ENCODE results near the gene HK2.
"Not testable (repeated sequence)": the region's sequence is repeated elsewhere in the genome, so short reads cannot be mapped to it uniquely, and the experiment has no call there.

The HK2 gene

DNA sequence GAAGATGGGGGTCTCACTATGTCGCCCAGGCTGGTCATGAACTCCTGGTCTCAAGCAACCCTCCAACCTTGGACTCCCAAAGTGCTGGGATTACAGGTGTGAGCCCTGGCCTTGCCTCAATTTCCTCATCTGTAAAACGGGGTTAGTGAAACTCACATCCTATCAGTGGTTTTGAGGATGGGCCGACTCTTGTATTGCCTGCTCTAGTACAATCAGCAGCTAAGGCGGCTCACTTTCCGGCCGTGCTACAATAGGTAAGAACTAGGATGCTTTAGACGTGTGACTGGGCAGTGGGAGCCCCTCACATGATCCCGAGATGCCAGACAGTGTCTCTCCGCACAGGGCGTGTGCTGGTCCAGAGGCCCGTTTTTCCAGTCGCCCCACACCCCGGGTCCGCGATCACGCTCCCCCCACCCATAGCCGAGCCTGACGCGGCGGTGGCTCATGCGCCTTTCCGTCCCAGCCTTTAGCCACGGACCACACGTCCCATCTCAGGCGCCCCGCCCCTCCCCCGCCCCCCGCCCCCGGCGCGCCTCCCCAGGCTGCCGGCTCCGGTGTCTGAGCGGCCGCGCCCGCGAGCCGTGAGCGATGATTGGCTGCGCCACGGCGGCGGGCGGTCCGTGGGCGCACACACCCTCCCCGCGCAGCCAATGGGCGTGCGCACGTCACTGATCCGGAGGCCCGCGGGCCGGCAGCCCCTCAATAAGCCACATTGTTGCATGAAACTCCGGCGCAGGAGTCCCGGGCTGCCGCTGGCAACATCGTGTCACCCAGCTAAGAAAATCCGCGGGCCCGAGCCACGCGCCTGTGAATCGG is at the start of gene HK2:
Gene HK2 (plus strand): TSS at position 710 of the 816 bp plus-strand sequence. CDS start 454 bp downstream, outside the sequence.
- DNase-seq = peak; percentile 88

DNA sequence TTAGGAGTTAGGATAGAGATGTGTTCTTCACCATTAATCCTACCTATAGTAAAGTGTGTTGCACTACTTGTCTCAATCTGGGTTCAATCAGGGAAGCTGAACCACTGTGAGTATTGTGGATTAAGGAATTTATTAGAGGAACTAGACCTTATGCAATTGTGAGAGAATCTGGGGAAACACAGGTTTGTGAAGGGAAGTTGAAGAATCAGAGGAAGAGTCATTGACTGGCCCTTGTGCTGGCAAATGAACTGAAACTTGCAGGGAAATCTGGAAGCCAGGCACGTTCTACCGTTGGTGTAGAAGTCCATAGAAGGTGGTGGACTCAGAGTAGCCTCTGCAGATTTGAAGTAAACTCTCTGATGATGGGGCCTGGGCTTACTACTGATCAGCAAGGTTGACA is 44.7 kb upstream of the HK2 start:
- no peak for DNase-seq

DNA sequence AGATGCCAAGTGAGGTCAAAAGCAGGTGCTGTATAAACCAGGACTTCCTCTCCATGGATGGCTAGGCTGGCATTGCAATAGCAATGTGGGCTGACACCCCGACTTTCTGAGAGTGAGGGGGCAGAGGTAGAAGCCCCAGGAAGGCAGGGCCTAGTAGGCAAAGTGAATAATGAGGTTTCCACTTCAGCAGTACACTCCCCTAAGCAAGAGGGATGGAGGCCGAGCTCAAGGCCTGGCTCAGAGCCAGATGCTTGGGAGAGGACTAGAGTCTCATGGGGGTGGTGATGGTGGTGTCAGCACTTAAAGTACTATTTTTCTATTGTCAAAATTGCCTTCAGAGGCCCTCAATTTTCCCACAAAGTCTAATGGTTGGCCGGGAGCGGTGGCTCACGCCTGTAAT is 41.6 kb upstream of the HK2 start:
- DNase-seq = no peak

DNA sequence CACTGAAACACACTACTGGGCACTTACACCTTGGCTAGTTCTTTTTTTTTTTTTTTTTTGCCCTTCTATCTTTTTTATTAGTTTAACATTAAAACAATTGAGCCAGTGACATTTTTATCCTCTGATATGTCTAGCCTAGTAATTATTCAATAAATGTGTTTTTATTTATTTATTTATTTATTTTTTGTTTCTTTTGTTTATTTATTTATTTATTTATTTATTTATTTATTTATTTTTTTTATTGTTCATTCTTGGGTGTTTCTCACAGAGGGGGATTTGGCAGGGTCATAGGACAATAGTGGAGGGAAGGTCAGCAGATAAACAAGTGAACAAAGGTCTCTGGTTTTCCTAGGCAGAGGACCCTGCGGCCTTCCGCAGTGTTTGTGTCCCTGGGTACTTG is 39.0 kb upstream of the HK2 start:
- DNase-seq = not testable (repeated sequence)

DNA sequence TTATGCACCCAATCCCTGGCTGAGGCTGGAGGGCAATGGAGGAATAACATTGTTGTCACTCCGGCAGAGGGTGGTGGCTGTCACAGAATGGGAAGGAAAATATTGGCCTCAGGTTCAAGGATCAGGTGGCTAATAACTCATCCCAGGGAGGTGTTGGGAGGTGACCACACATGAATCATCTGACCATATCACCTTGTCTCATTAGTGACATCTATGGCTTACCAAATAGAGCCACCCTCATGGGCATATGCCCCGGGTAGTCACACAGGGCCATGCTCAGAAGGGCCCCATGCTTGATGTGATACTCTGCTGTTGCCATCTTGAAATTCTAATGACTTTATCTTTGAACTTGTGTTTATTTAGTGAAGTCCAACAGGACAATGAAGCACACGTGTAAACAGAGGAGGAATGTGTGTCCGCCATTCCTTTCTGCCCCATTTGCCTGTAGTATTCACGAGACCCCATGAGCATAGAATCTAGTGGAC is 27.5 kb upstream of the HK2 start:
- no peak for DNase-seq

DNA sequence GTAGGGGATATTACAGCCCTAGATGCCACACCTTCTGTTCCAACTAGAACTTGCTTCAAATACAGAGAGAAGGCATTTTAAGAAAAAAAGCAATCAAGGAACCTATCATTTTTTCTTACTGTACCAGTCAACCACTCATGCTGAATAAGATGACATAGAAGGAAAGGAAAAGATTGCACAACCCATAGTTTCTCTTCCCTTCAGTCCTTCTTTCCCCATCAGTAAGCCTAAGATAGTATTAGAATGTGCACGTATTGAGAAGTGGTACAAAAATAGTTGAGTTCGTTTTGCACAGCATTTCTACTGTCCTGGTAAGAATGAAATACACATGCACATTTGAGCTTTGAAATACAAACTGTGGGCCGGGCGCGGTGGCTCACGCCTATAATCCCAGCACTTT is 27.0 kb upstream of the HK2 start:
- DNase-seq = no peak

DNA sequence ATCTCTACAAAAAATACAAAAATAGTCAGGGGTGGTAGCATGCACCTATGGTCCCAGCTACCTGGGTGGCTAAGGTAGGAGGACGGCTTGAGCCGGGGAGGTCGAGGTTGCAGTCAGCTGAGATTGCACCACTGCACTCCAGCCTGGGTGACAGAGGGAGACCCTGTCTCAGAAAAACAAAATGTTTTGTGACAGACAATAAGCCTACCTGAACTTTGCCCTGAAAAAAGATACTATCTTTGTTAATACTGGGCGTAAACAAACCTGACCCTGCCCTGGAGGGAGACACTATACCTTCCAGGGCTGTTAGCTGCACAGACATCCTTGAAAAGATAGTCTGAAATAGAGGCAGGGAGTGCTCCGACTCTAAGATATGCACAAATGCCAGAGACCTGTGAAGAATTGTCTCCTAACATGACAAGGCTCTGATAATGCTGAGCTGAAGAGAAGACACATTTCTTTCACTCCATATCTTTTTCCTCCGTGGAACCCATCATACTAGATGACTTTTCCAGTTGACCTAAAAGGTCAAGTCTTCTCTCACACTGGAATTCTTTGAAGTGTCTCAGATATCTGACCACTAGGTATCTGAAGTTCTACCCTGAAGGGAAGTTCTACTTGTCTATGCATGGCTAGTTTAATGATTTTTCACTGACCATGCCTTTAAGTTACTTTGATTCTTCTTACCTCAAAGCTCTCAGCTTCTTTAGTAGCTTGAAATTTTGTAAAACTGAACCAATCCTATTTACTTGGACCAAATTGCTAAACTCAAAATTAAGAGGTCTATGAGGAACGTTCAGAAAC is 20.9 kb upstream of the HK2 start:
- no peak for DNase-seq

DNA sequence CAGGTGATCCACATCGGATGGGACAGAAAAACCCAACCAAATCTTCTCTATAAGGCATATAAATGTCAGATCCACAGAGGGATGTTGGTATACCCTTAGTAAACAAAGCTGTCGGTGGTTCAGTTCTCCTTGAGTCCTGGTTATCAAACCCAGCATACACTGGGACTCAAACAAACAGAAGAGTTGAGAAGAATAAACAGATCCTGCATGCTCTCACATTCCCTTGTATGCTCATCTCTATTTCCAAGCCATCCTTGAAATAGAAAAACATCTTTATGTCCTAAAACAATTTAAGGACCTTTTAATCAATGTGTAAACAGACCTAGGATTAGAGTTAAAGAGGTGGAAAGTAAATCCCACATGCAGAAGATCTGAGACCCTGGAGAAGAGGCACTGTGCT is 19.8 kb upstream of the HK2 start:
- no peak for DNase-seq

DNA sequence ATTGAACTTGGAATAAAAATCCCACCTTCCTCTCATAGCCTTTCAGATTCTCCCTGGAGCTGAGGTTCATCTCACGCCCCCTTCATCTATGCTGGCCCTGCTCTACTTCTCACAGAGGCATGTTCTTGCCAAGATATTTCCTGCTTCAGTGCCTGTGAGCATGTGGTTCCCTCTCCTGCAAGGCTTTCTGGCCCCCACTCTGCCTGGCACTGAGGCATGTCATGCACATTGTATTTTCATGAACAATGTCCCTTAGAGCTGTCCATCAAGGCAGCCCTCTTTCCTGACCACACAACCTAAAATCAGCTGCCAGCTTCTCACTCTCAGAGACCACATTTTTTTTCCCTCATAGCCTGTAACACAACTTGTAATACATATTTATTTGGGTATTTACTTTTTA is 18.0 kb upstream of the HK2 start:
- no peak for DNase-seq

DNA sequence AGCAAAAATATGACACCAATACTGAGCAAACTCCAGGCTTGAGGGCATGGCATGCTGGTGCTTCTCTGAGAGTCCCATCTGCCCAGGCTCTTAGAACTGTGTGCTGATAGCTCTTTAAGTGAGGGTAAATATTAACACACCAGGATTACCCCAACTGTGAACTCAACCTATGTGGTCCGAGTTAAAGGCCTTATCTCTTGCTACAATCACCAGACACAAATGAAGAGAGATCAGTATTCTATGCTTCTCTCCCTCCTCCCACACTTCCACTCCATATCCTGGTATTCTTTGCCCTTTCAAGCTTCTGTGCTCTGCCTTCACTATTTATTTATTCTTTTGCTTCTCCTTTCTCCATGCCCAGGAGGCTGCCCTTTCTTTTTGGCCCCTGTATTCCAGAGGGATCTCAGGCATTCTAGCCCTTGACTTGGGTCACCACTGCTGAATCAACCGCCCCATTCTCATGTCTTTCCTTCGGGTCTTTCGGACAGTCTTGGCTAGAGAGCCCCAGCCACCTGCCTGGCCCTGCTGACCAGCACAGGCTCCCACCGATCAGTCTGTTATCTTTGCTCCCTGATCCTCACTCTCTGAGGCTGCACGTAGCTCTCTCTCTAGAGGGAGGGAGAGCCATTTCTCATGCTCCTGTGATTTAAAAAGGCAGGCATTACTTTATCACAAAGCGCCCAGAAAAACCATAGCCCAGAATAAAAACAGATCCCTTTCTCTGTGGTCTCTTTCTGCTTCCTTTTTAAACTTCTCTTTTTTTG is 17.2 kb upstream of the HK2 start:
- no peak for DNase-seq

DNA sequence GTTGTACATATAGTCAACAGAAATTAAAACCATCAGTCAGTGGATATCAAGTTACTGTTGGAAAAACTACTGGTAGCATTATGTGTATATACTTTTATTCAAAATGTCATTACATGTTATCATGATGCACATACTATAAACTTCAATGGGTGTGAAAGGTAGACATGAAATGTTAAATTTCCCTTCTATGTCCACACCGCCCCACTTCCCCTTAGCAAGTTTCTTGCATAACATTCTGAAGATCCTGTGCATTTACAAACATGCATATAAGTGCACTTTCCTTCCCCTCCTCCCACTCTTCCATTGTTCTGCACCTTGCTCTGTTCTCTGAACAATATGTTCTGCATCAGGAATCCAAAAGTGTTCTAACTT is 16.6 kb upstream of the HK2 start:
- no peak for DNase-seq

DNA sequence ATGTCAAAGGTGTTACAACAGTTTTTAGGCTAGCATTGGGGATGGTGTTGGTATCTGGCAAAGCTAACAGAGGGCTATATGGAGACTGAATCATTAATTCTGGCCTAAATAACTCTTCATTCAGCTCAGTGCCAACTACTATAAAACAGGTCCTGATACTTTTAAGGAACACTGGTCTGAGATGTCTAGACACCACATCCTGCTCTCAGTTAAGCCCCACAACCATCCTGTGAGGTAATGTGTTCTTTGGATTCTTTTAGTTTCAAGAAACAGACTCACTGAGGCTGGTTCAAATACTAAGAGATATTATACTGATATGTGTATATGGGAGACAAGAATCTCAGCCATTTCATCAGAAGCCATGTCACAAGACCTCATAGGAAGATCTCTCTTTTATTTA is 14.2 kb upstream of the HK2 start:
- DNase-seq = no peak

DNA sequence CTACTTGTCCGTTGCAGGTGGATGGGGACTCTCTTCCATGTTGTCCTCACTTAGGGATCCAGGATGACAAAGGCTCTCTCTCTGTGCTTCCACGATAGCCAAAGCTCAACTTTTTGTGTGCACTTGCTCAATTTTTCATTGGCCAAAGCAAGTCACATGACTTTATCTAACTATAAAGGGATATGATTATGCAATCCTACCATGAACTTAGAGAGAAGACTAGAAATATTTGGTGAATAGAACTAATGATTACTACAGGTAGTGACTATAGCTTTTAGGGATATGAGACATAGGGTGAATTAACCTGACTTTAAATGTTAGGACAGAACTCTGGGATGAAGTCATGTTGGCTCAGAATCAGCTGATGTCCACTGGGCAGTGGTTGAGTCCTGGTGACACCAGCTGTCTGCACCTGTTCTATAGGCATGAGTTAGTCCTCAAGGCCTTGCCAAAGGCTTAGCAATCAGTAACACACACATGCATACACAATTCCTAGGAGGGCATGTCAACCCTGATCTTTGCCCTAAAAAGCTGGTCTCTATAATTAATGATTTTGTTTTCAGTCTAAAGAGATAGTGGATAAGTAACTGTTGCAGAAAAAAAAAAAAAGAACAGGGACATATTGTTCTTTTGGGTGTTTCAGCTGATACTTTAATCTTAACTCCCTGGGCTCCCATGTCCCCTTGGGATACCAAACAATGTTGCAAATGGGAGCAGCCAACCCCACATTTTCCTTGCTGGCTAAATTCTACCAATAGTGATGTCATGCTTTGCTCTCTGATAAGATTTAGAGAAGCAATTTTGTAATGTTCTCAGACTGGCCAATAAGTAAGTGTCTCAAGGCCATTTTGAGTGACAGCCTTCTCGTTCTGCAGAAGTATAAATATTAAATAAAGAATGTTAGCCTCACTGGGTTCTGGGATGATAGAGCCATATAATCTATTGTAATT is 12.5 kb upstream of the HK2 start:
- DNase-seq = no peak

DNA sequence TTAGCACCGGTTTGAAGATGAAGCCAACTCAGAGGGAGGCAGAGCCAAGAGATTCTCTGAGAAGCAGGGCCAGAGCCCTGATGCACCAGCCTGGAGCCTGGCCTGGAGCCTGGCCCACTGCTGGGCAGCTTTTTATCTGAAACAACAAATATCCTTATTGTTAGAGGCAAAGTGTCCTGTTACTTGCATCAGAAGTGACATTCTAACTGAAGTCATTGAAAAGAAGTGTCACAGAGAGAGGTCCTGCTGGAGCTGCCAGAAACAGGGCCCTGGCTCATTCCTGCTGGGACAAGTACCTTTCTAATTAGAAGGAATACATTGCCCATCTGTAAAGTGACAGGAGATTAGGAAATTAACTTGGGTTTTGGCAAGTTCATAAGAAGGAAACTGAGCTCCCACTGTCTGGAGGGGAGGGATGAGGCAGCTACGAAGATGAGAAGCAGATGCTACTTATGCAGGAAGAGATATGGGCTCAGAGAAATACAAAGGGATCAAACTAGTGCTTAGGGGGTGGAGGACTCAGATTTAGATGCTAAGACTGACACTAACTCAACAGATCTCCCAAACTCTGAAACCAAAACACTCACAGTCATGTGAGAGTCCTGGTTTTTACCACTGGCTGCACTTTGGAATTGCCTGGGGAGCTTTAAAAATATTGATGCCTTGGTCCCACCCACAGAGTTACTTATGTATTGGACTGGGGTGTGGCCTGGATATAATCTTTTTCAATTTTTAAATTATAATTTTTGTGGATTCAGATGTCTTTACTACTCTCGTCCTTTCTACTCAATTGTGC is 11.0 kb upstream of the HK2 start:
- DNase-seq = no peak

DNA sequence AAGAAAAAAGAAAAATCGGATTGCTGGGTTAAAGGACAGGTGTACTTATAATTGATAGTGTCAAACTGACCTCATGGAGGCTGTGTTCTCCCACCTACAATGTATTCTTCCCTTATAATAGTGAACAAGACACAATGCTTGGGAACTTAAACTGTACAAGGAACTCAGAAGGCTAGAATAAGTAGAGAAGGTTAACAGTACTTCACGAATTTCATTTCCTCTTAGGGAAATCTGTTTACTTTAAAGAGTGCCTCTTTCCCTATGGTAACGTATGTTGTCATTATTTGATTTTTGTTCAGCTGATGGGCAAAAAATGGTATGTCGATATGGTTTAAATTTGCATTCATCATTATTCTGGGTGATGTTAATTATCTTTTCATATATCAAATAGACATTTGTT is 9.2 kb upstream of the HK2 start:
- DNase-seq = no peak

DNA sequence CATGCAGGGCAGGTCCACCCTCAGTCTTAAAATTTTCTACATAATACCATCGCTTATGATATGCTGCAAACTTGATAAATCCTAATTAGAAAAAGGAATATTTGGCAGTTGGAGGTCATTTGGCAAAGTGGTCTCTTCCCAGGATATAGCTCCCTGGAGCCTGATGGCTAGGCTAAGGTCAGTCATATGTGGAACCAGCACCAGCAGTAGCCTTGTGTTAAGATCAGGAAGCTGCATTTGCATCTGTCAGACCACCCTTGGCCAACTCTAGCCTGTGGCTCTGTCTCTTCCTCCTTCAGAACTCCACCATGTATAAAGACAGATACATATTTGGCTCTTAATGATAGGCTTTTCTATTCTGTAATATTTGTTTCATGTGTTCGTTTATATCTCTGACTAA is 5.4 kb upstream of the HK2 start:
- no peak for DNase-seq

DNA sequence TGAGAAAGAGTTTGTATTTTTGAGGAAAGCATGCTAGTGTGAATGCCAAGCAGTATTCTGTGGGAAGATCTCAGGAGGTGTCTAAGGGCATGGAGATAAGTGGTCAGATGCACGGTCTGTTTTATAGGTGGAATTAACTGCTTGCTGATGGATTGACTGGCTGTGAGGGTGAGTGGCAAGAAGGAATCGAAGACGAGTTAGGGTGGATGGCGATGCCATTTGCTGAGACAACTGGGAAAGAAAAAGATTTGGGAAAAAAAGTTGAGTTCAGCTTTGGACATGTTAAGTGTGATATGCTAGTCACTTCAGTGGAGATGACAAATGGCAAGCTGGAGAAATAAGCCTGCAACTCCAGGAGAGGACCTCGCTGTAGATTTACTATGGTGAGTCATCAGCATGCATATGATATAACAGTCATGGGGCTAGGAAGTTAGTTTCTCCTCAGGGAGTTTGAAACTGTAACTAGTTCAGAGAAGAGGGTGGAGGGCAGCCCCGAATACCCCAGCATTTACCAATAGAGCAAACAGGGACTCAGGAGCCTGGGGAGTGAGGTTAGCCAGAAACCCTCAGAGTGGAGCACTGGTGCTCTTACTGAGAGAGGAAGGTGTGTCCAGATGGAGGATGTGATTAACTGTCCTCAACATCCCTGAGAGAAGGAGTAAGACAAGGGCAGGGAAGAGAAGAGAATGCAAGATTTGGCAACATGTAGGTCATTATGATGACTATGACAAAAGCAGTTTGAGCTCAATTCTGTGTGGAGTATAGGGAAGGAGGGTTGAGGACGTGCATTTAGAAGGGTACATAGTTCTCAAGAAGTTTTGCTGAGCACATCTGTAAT is 2.0 kb upstream of the HK2 start:
- no peak for DNase-seq

DNA sequence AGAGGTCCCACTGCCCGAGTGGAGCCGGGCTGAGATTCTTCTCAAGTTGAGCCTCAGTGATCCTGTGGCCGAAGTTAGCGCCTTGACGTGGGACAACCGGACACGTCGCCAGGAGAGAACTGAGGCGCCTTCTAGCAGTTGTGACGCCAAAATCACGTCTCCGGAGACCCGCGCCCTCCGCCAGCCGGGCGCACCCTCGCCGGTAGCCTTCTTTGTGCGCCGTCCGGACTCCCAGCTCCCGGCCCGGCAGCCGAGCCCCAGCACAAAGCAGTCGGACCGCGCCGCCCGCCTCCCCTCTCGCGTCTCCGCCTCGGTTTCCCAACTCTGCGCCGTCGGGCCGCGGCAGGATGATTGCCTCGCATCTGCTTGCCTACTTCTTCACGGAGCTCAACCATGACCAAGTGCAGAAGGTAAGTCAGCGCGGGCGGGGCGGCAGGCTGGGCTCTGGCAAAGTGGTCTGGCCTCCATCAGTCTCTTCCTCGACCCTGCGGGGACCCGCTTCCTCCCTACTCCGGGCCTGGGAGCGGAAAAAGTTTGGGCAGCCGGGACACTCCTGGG is 386 bp downstream of the HK2 start:
- DNase-seq = peak; percentile 54

DNA sequence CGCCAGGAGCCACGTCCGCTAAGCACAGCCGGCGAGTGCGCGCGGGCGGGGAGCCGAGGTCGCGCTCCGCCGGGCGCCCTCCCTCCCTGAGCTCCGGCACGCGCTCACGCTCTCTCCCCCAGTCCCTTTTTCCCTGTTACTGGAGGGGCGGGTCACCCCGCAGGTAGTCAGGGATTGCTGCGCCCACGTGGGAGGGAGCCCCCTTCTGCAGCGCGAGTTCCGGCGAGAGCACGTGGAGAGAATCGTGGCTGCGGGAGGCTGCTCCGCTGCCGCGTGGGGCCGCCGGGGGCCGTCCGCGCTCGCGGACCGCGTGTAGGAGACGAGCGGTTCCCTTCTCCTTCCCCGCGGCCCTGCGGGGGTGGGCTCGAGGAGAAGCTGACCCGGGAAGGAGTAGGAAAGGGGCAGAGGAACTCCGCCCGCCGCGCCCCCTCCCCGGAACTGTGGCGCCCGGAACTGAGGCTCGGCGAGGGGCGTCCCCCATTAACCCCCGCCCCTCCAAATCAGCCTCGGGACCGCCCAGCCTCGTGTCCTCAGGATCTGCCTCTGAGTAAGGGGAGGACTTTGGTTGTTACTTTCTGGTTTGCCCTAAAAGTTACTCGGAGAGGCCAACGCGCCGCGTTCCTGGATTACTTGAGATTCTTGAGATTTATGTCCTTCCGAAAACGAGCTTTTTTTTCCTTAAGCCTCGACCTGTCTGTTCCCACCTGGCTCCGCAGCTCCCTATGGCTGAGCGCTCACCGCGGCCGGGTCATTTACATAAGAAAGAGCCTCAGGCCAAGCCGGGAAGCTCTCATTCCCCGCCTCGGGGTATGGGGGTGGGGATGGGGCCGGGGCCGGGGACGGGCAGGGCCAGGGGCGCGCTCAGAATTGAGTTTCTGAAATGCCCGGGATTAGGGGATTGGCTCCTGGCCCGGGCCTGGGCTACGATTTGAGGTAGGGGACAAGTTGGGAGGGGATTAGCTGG is 1.1 kb downstream of the HK2 start:
- DNase-seq = peak; percentile 85
